Gastrocnemius medialis (tissue), 4 donors: ENCODE results near the gene MTNR1A.

Experiments
- POLR2A ChIP-seq, 2 donors: fragments of 450-650 bp; IDR thresholded peaks; one replicate each; pipeline ENCODE4 v1.6.1; 2017; ENCODE audit warnings: antibody characterized with exemption in 2 of 2, mild to moderate bottlenecking in 2 of 2, moderate library complexity in 2 of 2
- TF ChIP-seq, protein P1 (sequence below), 5 experiments: fragments of 450-650 bp in 3 of 5; fragments of 200-600 bp in 2 of 5; sonication (generic) in 2 of 5; IDR thresholded peaks in 4 of 5; conservative IDR thresholded peaks in 1 of 5; 1 replicate in 4 of 5; 2 replicates in 1 of 5; pipeline ENCODE4 v1.5.1; 2016 to 2019; ENCODE audit warnings: antibody characterized with exemption in 5 of 5, mild to moderate bottlenecking in 3 of 5, moderate library complexity in 3 of 5

DNA sequence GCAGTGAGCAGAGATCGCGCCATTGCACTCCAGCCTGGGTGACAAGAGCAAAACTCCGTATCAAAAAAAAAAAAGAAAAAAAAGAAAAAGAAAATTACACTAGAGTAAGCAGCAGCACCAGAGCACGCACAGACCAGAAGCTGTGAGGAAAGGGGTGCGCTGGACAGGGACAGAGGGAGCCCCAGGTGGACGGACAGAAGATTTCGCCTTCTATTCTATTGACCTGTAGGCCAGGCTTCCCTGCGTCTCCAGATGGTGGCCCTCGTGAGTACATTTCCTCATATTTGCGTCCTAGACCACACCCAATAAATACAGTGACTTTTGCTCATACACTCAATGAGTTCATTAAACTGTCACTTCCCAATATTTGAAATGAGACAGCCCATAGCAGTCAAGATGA lies 19.1 kb downstream of the MTNR1A start:
- TF ChIP-seq, protein P1, sequence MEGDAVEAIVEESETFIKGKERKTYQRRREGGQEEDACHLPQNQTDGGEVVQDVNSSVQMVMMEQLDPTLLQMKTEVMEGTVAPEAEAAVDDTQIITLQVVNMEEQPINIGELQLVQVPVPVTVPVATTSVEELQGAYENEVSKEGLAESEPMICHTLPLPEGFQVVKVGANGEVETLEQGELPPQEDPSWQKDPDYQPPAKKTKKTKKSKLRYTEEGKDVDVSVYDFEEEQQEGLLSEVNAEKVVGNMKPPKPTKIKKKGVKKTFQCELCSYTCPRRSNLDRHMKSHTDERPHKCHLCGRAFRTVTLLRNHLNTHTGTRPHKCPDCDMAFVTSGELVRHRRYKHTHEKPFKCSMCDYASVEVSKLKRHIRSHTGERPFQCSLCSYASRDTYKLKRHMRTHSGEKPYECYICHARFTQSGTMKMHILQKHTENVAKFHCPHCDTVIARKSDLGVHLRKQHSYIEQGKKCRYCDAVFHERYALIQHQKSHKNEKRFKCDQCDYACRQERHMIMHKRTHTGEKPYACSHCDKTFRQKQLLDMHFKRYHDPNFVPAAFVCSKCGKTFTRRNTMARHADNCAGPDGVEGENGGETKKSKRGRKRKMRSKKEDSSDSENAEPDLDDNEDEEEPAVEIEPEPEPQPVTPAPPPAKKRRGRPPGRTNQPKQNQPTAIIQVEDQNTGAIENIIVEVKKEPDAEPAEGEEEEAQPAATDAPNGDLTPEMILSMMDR (IDR thresholded peaks at IDR 0.05 in 4 of 5, conservative IDR thresholded peaks at IDR 0.05 in 1 of 5): no peak
- no peak for TF ChIP-seq POLR2A (IDR thresholded peaks at IDR 0.05)
